T47D (cell line): Measurements from ENCODE around the gene FBXL15.

Source experiments
- DNase-seq, 2 experiments: peaks; one replicate each; pipeline versions ENCODE4 v3.0.0 to v3.0.0-alpha.2; 2011 to 2012; ENCODE audit warnings: low read depth in 1 of 2, low spot score in 1 of 2
- JUND ChIP-seq: IDR thresholded peaks from 2 replicates; pipeline ENCODE4 v1.6.1; 2012; ENCODE audit warnings: low read depth
- in situ Hi-C: cut with HindIII; loops from 2 replicates; pipeline ENCODE4 v1.10.0; 2016; ENCODE audit warnings: low sequenced_read_pairs, low pct_unique_long_range_greater_than_20kb

FBXL15 gene

DNA sequence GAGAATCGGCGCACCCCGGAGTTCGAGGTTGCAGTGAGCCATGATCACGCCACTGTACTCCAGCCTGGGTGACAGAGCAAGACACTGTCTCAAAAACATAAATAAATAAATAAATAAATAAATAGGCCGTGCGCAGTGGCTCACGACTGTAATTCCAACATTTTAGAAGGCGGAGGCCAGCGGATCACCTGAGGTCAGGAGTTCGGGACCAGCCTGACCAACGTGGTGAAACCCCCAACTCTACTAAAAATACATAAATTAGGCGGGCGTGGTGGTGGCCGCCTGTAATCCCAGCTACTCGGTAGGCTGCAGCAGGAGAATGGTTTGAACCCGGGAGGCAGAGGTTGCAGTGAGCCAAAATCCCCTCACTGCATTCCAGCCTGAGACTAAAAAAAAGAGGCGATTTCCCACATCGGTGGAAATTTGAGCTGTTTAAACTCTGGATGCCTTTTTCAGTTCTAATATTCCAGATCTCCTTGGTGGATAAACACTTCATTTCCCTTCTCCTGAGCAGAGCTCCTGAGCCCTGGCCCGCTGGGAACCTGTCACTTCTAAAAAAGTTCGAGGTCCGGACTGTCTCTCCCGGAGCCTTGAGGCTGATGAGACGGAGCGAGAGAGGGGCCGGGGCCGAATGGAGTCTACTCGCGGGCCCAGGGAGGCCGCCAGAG lies 27.1 kb upstream of the FBXL15 start:
- TF ChIP-seq JUND, result no peak
- DNase-seq, result peak in 1 of 2 experiments; percentile 86
- in situ Hi-C loops, result no loop called here

DNA sequence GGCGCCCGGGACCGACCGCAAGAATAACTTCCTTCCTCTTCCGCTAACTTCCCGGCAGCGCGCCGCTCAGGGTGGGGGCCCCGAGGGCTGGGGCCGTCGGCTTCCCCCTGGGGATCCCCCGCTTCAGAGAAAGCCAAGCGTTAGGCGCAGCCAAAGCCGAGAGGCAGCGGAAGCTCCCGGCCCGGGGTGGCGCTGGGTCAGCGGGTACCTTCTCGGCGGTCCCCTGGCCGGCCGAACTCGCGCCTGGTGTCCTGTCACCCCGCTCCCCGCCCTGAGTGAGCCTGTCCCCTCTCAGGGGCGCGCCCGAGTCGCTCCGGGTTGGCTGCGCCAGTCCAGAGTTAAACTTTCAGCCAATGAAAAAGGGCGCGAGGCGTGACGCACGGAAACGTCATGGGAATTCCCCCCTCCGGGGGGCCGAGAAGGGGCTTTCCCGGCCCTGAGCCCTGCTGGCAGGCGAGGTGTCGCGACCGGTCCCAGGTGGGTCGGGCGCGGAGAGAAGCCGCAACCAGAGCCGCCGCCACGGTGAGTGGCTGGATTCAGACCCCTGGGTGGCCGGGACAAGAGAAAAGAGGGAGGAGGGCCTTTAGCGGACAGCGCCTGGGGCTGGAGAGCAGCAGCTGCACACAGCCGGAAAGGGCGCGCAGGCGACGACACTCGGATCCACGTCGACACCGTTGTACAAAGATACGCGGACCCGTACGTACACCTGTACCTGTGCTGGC lies 26.4 kb upstream of the FBXL15 start:
- in situ Hi-C loops, result no loop called here
- peak; percentile 96 to 99 for DNase-seq
- TF ChIP-seq JUND, result no peak

- peak in 1 of 2 experiments; percentile 44 for DNase-seq
- TF ChIP-seq JUND, result no peak
- in situ Hi-C loops, result no loop called here
Observed at GRCh38 chr10:102394801-102395399, 25.7 kb upstream of the FBXL15 start.

GRCh38 chr10:102395400-102396316 lies 25.0 kb upstream of the FBXL15 start, which contains the start of gene NFKB2:
NFKB2 (plus strand) TSS chr10:102395705; CDS start chr10:102395960, 255 bp downstream.
- in situ Hi-C loops, result no loop called here
- TF ChIP-seq JUND, result no peak
- peak; percentile 89 to 93 for DNase-seq

DNA sequence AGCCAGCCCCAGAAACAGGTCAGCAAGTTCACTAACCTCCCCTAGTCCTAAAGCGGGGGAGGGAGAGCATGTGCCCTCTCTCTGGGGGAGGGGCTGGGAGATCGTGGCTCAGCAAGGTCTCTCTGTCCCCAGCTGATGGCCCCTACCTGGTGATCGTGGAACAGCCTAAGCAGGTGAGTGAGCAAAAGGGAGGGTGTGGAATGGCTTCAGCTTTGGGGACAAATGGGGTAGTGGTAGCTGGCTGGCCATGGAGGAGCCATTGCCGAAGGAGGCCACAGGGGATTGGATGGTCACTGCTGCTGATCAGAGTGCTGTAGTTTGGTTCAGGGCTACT lies 24.4 kb upstream of the FBXL15 start:
- no peak for DNase-seq
- in situ Hi-C loops, result no loop called here
- no peak for TF ChIP-seq JUND

DNA sequence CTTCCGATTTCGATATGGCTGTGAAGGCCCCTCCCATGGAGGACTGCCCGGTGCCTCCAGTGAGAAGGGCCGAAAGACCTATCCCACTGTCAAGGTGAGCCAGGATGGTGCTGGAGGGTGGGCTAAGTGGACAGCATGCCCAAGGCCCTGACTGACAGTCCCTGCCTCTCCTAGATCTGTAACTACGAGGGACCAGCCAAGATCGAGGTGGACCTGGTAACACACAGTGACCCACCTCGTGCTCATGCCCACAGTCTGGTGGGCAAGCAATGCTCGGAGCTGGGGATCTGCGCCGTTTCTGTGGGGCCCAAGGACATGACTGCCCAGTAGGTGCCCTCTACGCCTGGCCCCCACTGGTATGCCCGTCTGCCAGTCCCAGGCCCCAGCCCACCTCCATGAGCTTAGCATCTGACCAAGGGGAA lies 23.9 kb upstream of the FBXL15 start:
- DNase-seq, result no peak
- no peak for TF ChIP-seq JUND
- in situ Hi-C loops, result no loop called here

DNA sequence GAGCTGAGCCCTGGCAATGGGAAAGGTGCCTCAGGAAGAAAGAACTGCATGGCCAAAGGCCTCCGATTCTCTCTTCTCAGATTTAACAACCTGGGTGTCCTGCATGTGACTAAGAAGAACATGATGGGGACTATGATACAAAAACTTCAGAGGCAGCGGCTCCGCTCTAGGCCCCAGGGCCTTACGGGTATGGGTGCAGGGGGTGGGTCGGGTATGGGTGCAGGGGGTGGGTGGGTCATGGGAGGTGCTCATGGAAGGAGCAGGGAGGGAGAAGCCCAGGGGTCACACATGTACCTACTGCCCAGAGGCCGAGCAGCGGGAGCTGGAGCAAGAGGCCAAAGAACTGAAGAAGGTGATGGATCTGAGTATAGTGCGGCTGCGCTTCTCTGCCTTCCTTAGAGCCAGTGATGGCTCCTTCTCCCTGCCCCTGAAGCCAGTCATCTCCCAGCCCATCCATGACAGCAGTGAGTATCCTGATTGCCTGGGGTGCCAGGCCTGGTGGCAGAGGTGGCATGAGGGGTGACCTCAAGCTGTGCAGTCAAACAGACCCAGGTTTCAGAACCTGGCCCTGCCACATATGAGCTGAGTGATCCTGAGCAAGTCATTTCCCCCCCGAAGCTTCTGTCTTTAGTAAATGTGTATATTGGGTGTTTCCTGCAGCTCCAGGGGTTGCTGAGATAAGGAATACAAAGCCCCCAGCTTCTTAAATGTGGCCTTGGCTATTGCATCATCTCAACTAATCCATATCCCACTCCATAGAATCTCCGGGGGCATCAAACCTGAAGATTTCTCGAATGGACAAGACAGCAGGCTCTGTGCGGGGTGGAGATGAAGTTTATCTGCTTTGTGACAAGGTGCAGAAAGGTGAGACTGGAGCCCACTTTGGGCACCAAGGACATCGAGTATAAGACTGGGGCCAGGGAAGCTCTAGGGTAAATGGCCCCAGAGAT lies 23.1 kb upstream of the FBXL15 start:
- no peak for TF ChIP-seq JUND
- no peak for DNase-seq
- in situ Hi-C loops, result no loop called here

DNA sequence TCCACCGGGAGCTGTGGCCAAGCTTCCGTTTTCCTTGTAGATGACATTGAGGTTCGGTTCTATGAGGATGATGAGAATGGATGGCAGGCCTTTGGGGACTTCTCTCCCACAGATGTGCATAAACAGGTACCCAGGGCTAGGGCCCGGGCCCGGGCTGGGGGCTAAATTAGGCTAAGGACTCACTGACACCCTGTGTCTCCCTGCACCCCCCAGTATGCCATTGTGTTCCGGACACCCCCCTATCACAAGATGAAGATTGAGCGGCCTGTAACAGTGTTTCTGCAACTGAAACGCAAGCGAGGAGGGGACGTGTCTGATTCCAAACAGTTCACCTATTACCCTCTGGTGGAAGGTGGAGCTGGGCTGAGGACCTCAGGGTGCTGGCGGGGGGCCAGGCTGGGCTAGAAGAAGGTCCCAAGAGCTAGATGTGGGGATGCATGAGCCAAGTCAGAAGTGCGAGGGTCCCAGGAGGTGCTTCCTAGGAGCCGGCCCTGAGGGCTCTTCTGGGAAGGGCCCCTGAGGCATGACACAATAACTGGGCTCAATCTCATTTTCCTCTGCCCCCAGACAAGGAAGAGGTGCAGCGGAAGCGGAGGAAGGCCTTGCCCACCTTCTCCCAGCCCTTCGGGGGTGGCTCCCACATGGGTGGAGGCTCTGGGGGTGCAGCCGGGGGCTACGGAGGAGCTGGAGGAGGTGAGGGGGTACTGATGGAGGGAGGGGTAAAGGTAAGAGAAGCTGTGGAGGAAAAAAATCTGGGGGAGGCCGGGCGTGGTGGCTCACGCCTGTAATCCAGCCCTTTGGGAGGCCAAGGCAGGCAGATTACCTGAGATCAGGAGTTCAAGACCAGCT lies 22.2 kb upstream of the FBXL15 start:
- TF ChIP-seq JUND, result no peak
- DNase-seq, result no peak
- in situ Hi-C loops, result no loop called here

GRCh38 chr10:102399217-102400021 lies 21.2 kb upstream of the FBXL15 start:
- in situ Hi-C loops, result no loop called here
- peak; percentile 92 to 97 for DNase-seq
- TF ChIP-seq JUND, result no peak

DNA sequence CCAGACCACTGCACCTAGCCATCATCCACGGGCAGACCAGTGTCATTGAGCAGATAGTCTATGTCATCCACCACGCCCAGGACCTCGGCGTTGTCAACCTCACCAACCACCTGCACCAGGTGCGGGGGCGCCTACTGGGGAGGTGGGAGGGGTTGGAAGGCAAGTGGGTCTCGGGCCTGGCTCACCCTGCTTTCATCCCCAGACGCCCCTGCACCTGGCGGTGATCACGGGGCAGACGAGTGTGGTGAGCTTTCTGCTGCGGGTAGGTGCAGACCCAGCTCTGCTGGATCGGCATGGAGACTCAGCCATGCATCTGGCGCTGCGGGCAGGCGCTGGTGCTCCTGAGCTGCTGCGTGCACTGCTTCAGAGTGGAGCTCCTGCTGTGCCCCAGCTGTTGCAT lies 20.6 kb upstream of the FBXL15 start:
- in situ Hi-C loops, result no loop called here
- TF ChIP-seq JUND, result no peak
- no peak for DNase-seq
